Neutrophil (primary cell): ENCODE results near the gene SWAP70.

ENCODE experiments used
- H3K27ac ChIP-seq: fragments of 200-600 bp; sonication (generic); 2 replicates; pipeline ENCODE4 v1.5.1; 2016; ENCODE audit warnings: mild to moderate bottlenecking, moderate library complexity
- H3K27me3 ChIP-seq: fragments of 200-600 bp; sonication (generic); 2 replicates; pipeline ENCODE4 v1.6.0; 2016; ENCODE audit warnings: mild to moderate bottlenecking
- H3K36me3 ChIP-seq: fragments of 200-600 bp; sonication (generic); 2 replicates; pipeline ENCODE4 v1.5.1; 2017
- H3K4me1 ChIP-seq, 2 experiments: fragments of 200-600 bp in 1 of 2; sonication (generic) in 1 of 2; 1 replicate in 1 of 2; 2 replicates in 1 of 2; pipeline versions ENCODE4 v1.5.1 to v1.6.1; 2013 to 2016; ENCODE audit warnings: low read depth in 1 of 2, low read length in 1 of 2, mild to moderate bottlenecking in 1 of 2, moderate library complexity in 1 of 2; ENCODE audit not compliant: control insufficient read depth in 1 of 2, insufficient read depth in 1 of 2
- H3K4me3 ChIP-seq, 2 experiments: fragments of 200-600 bp in 1 of 2; sonication (generic) in 1 of 2; 1 replicate in 1 of 2; 2 replicates in 1 of 2; pipeline ENCODE4 v1.5.1; 2013 to 2016; ENCODE audit warnings: low read depth in 1 of 2, low read length in 1 of 2, mild to moderate bottlenecking in 1 of 2, moderate library complexity in 1 of 2
- H3K9me3 ChIP-seq: fragments of 200-600 bp; sonication (generic); 2 replicates; pipeline ENCODE4 v1.5.1; 2016
- TF ChIP-seq, protein P1 (sequence below): fragments of 200-600 bp; sonication (generic); IDR thresholded peaks from 2 replicates; pipeline ENCODE4 v1.5.1; 2016; ENCODE audit warnings: antibody characterized with exemption

The SWAP70 gene

DNA sequence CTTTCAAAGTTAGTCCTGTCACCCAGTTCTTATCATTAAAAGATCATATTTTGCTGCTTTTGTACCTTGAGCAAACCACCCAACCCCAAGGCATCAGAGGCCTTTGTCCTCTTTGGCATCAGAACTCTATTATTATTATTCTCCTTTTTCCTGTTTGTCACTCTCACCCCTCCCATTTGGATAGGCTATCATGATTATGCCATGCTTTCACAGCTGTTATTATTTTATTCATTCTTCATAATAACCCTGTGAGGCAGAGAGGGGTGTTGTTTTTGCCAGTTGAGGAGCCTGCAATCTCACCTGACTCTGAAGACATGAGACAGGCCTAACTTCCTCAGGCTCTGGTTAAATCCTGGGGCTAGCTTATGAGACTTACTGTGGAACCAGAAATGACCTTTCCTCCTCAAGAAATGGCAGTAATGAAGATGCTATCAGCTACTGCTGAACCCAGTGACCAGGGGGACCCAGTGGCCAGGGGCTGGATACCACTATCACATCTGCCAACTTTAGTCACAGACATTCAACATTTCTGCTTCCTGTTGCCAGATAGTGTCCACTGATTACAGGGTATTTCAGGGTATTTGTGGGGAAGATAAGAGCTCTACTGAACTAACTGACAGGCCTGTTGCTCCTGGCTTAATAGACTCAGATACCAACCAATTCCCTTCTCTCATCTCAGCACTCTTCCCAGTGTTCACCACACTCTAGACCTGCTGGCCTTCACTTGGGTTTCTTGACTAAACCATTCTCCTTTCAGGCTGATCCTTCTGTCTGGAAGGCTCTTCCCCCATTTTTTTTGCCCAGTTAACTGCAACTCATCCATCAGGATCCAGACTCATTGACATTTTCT, 11.8 kb upstream of the SWAP70 start:
- TF ChIP-seq, protein P1, sequence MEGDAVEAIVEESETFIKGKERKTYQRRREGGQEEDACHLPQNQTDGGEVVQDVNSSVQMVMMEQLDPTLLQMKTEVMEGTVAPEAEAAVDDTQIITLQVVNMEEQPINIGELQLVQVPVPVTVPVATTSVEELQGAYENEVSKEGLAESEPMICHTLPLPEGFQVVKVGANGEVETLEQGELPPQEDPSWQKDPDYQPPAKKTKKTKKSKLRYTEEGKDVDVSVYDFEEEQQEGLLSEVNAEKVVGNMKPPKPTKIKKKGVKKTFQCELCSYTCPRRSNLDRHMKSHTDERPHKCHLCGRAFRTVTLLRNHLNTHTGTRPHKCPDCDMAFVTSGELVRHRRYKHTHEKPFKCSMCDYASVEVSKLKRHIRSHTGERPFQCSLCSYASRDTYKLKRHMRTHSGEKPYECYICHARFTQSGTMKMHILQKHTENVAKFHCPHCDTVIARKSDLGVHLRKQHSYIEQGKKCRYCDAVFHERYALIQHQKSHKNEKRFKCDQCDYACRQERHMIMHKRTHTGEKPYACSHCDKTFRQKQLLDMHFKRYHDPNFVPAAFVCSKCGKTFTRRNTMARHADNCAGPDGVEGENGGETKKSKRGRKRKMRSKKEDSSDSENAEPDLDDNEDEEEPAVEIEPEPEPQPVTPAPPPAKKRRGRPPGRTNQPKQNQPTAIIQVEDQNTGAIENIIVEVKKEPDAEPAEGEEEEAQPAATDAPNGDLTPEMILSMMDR, result no peak
- Histone ChIP-seq H3K4me1 (peaks cover 4 to 8% of the 10 kb centered on the region in 2 experiments), H3K36me3 (no peaks in the 10 kb centered on the region), H3K27me3 (no peaks in the 10 kb centered on the region), H3K27ac (peak overlapping the region; percentile 30), H3K4me3 (no peak overlapping the region), H3K9me3 (no peaks in the 10 kb centered on the region)

DNA sequence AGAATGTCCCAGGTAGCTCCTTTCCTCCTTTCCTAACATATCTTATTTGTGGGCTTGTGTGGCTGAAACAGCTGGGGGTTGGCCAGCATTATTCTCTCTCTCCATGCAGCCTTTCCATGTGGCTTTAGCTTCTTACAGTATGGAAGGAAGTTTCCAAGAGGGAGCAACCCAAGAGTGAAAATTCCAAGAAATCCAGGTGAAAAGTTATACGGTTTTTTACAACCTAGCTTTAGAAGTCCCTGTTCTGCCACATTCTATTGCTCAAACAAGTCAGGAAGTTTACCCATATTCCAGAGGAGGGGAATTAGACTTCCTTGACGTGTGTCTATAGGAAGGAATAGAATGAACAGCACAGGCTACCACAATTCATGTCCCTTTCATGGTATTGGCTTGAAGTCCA, 10.0 kb upstream of the SWAP70 start:
- H3K9me3 ChIP-seq, result no peaks in the 10 kb centered on the region
- no peak overlapping the region for H3K4me3 ChIP-seq
- TF ChIP-seq, protein P1, result no peak
- no peak overlapping the region for H3K27ac ChIP-seq
- no peaks in the 10 kb centered on the region for H3K27me3 ChIP-seq
- H3K36me3 ChIP-seq, result no peaks in the 10 kb centered on the region
- peaks cover 4 to 8% of the 10 kb centered on the region in 2 experiments for H3K4me1 ChIP-seq

DNA sequence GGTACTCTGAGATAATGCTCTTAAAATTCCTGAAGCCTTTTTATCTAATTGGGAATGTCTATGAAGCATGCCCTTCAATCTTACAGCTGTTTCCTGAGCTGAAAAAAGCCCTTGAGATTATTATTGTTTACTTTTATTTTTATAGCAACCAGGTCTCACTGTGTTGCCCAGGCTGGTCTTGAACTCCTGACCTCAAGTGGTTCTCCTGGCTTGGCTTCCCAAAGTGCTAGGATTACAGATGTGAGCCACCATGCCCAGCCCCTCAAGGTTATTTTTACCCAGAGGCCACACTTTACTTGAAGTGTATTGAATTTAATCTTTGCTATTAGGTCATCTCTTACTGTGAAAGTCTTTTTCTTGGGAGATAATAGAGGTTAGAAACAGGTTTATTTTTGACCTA, 7.0 kb upstream of the SWAP70 start:
- no peak overlapping the region for H3K4me3 ChIP-seq
- TF ChIP-seq, protein P1, result no peak
- H3K4me1 ChIP-seq, result peaks cover 4 to 7% of the 10 kb centered on the region in 2 experiments
- no peaks in the 10 kb centered on the region for H3K9me3 ChIP-seq
- H3K36me3 ChIP-seq, result no peaks in the 10 kb centered on the region
- no peaks in the 10 kb centered on the region for H3K27me3 ChIP-seq
- H3K27ac ChIP-seq, result no peak overlapping the region

DNA sequence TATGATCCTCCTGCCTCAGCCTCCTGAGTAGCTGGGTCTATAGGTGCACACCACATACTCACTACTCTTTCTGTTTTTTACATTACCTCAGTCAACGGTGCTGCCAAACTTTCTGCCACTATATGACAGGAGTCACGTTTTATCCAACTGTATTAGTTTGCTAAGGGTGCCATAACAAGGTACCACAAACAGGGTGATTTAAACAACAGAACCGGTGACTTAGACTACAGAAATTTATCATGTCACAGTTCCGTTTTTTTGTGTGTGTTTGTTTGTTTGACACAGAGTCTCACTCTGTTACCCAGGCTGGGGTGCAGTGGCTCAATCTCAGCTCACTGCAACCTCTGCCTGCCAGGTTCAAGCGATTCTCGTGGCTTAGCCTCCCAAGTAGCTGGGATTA, 6.3 kb upstream of the SWAP70 start:
- Histone ChIP-seq H3K36me3 (no peaks in the 10 kb centered on the region), H3K4me3 (no peak overlapping the region), H3K27ac (no peak overlapping the region), H3K4me1 (peaks cover under 1 to 3% of the 10 kb centered on the region in 2 experiments), H3K9me3 (no peaks in the 10 kb centered on the region), H3K27me3 (no peaks in the 10 kb centered on the region)
- TF ChIP-seq, protein P1, result no peak

DNA sequence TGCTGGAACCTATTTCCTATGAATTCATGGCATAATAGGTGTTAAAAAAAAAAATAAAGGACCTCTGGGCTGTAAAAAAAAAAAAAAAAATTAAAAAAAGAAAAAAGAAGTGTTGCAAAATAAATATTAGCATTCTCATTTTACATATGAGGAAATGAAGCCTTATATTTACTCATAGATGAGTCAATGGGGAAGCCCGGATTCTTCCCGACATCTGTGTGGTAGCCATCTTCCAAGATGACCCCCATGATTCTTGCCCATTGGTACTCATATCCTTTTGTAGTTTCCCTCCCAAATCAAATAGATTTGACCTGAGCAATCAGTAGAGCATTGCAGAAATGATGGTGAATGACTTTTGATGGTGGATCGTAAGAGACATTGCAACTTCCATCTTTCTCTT, 3.0 kb upstream of the SWAP70 start:
- no peaks in the 10 kb centered on the region for H3K27me3 ChIP-seq
- H3K4me3 ChIP-seq, result no peak overlapping the region
- H3K36me3 ChIP-seq, result no peaks in the 10 kb centered on the region
- TF ChIP-seq, protein P1, result no peak
- H3K27ac ChIP-seq, result no peak overlapping the region
- no peaks in the 10 kb centered on the region for H3K9me3 ChIP-seq
- H3K4me1 ChIP-seq, result peaks cover 18% of the 10 kb centered on the region in 2 experiments
